SU-DHL-6 (cell line): ENCODE data around the gene NPAS1.

Source experiments
- H2AFZ ChIP-seq: fragments of 200-600 bp; sonication (generic); 2 replicates; pipeline ENCODE4 v1.6.1; 2014; ENCODE audit warnings: low read depth, mild to moderate bottlenecking, moderate library complexity, mixed read lengths, antibody characterized with exemption, low read length; ENCODE audit not compliant: severe bottlenecking
- H3F3A ChIP-seq: fragments of 200-600 bp; shearing (Covaris generic); 2 replicates; pipeline ENCODE4 v1.6.0; 2016; ENCODE audit warnings: antibody characterized with exemption, mild to moderate bottlenecking; ENCODE audit not compliant: insufficient read depth
- H3K27ac ChIP-seq: fragments of 200-600 bp; sonication (generic); 2 replicates; pipeline ENCODE4 v1.5.1; 2016; ENCODE audit warnings: low read depth, mild to moderate bottlenecking, low read length, moderate library complexity, mixed read lengths
- H3K27me3 ChIP-seq: fragments of 200-600 bp; sonication (generic), shearing (Covaris generic); 2 replicates; pipeline ENCODE4 v1.6.0; 2014; ENCODE audit warnings: mild to moderate bottlenecking, low read length
- H3K36me3 ChIP-seq: fragments of 200-600 bp; sonication (generic); 2 replicates; pipeline ENCODE4 v1.6.1; 2014; ENCODE audit warnings: mild to moderate bottlenecking, low read length, mixed read lengths
- H3K4me2 ChIP-seq: fragments of 300-600, 200-600 bp; shearing (Covaris generic), sonication (generic); 2 replicates; pipeline ENCODE4 v1.6.0; 2014; ENCODE audit warnings: low read length, low read depth, mild to moderate bottlenecking; ENCODE audit not compliant: poor library complexity, severe bottlenecking
- H3K4me3 ChIP-seq: fragments of 200-600 bp; sonication (generic); 2 replicates; pipeline ENCODE4 v1.5.1; 2014; ENCODE audit warnings: antibody characterized with exemption, low read length, mild to moderate bottlenecking, mixed read lengths; ENCODE audit not compliant: insufficient read depth, poor library complexity, severe bottlenecking
- H3K79me2 ChIP-seq: fragments of 200-600 bp; sonication (generic); 2 replicates; pipeline ENCODE4 v1.6.1; 2014; ENCODE audit warnings: mild to moderate bottlenecking, low read length, moderate library complexity; ENCODE audit not compliant: insufficient read depth
- H3K9ac ChIP-seq: fragments of 200-600 bp; sonication (generic); 2 replicates; pipeline ENCODE4 v1.7.0; 2014; ENCODE audit warnings: mild to moderate bottlenecking, low read length
- H3K9me2 ChIP-seq: fragments of 200-600 bp; sonication (generic); replicated peaks from 2 replicates; pipeline ENCODE4 v1.6.1; 2014; ENCODE audit warnings: low read length; ENCODE audit not compliant: insufficient read depth
- H3K9me3 ChIP-seq: fragments of 200-600 bp; sonication (generic); 2 replicates; pipeline ENCODE4 v1.6.1; 2014; ENCODE audit warnings: low read length, mixed read lengths; ENCODE audit not compliant: insufficient read depth
- H4K20me1 ChIP-seq: fragments of 200-600 bp; sonication (generic); 2 replicates; pipeline ENCODE4 v1.6.1; 2014; ENCODE audit warnings: low read depth, mild to moderate bottlenecking, antibody characterized with exemption, low read length, moderate library complexity, mixed read lengths
- EZH2phosphoT487 ChIP-seq: fragments of 200-600 bp; sonication (generic), shearing (Covaris generic); conservative IDR thresholded peaks from 2 replicates; pipeline ENCODE4 v1.6.1; 2018; ENCODE audit warnings: mild to moderate bottlenecking, antibody characterized with exemption, low read length, moderate library complexity, mixed read lengths
- TF ChIP-seq, protein P1 (sequence below): fragments of 200-600 bp; sonication (generic); IDR thresholded peaks from one replicate; pipeline ENCODE4 v1.5.1; 2017; ENCODE audit warnings: antibody characterized with exemption, mild to moderate bottlenecking, low read length, moderate library complexity; ENCODE audit not compliant: insufficient read depth, poor library complexity, severe bottlenecking

NPAS1 gene

GRCh38 chr19:47065242-47065641 lies 45.6 kb downstream of the NPAS1 start:
- no peaks in the 10 kb centered on the region for H3K36me3 ChIP-seq

DNA sequence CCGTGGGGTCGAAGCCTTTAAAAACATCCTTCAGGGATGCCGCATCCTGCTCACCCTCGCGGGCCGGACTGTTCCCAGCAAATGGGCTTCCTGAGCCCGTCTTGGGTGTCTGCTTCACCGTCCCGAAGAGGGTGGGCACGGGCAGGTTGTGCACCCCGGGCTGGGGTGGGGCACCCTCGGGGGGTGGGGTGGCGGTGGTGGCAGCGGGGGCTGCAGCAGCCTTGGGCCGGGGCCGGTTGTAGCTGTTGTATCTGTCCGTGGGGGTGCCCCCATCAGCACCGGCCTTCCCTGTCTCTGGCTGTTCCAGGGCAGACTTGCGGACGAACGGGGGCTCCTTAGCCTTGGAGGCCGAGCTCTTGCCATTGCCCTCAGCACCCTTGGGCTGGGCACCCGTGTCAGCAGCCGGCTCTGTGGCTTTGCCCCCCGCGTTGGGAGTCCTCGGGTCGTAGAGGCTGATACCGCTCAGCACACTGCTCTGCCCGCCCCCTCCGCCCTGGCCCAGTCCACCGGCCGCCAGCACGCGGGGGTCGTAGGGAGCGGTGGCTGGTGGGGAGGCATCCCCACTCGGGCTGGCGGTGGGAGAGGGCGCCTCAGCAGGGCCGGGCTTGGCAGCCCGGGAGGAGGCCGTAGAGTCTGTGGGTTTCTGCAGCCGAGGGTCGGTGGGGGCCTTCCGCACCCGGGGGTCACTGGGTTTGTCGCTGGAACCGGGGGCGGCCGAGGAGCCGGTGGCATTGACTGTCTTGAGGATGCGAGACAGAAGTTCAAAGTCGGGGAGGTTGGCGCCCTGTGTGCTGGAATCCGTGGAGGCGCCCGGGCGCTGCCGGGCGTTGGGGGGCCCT lies 47.0 kb downstream of the NPAS1 start:
- Histone ChIP-seq H3K27ac (no peak overlapping the region), H3K9me2 (no peaks in the 10 kb centered on the region), H3K27me3 (no peaks in the 10 kb centered on the region), H2AFZ (no peak overlapping the region), H3K4me2 (no peak overlapping the region), H3K9ac (no peak overlapping the region), H3F3A (0 out of 2 replicates have a peak, but pooled peaks cover 2% of the 10 kb centered on the region), H3K9me3 (no peaks in the 10 kb centered on the region), H3K36me3 (no peaks in the 10 kb centered on the region), H3K79me2 (peaks cover 6% of the 10 kb centered on the region; the same call in 1 of the 2 replicates), H3K4me3 (no peak overlapping the region), H4K20me1 (no peaks in the 10 kb centered on the region; the same call in 1 of the 2 replicates)
- TF ChIP-seq, protein P1, sequence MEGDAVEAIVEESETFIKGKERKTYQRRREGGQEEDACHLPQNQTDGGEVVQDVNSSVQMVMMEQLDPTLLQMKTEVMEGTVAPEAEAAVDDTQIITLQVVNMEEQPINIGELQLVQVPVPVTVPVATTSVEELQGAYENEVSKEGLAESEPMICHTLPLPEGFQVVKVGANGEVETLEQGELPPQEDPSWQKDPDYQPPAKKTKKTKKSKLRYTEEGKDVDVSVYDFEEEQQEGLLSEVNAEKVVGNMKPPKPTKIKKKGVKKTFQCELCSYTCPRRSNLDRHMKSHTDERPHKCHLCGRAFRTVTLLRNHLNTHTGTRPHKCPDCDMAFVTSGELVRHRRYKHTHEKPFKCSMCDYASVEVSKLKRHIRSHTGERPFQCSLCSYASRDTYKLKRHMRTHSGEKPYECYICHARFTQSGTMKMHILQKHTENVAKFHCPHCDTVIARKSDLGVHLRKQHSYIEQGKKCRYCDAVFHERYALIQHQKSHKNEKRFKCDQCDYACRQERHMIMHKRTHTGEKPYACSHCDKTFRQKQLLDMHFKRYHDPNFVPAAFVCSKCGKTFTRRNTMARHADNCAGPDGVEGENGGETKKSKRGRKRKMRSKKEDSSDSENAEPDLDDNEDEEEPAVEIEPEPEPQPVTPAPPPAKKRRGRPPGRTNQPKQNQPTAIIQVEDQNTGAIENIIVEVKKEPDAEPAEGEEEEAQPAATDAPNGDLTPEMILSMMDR, result no peak
- no peak for TF ChIP-seq EZH2phosphoT487

More at GRCh38 chr19:47065242-47065641, 45.6 kb downstream of the NPAS1 start:
- no peaks in the 10 kb centered on the region; the same call in 1 of the 2 replicates for H4K20me1 ChIP-seq
- no peak overlapping the region for H3K9ac ChIP-seq
- H3F3A ChIP-seq, result 0 out of 2 replicates have a peak, but pooled peaks cover 2% of the 10 kb centered on the region
- no peak for TF ChIP-seq EZH2phosphoT487
- TF ChIP-seq, protein P1, result no peak
- H3K9me2 ChIP-seq, result no peaks in the 10 kb centered on the region
- H3K27ac ChIP-seq, result no peak overlapping the region
- no peaks in the 10 kb centered on the region for H3K27me3 ChIP-seq
- no peak overlapping the region for H3K4me2 ChIP-seq
- no peaks in the 10 kb centered on the region for H3K9me3 ChIP-seq
- H3K4me3 ChIP-seq, result no peak overlapping the region
- 0 out of 2 replicates have a peak, but pooled peaks cover 4% of the 10 kb centered on the region for H3K79me2 ChIP-seq
- no peak overlapping the region for H2AFZ ChIP-seq

- no peak for TF ChIP-seq EZH2phosphoT487
- TF ChIP-seq, protein P1, result no peak
- Histone ChIP-seq H3K27ac (no peak overlapping the region), H3K4me3 (no peak overlapping the region), H3K4me2 (no peak overlapping the region), H3F3A (0 out of 2 replicates have a peak, but pooled peaks cover 2% of the 10 kb centered on the region), H3K27me3 (no peaks in the 10 kb centered on the region), H3K9me3 (no peaks in the 10 kb centered on the region), H3K79me2 (peaks cover 7% of the 10 kb centered on the region; the same call in 1 of the 2 replicates), H3K9ac (no peak overlapping the region), H3K9me2 (no peaks in the 10 kb centered on the region), H2AFZ (no peak overlapping the region), H4K20me1 (no peaks in the 10 kb centered on the region; the same call in 1 of the 2 replicates), H3K36me3 (no peaks in the 10 kb centered on the region)
Observed at GRCh38 chr19:47067215-47067847, 47.7 kb downstream of the NPAS1 start.
